NCI-H446 (cell line): Measurements from ENCODE around the gene ZNF664.

Experiments
- DNase-seq, 2 experiments: peaks; one replicate each; lab custom pipeline; 2025; lab: John Stamatoyannopoulos, UW

ZNF664 gene

GRCh38 chr12:124010687-124011086 is 37.7 kb downstream of the ZNF664 start:
- no peak for DNase-seq

- no peak for DNase-seq
Measured at GRCh38 chr12:124011435-124012115, 38.6 kb downstream of the ZNF664 start.

- no peak for DNase-seq
Measured at GRCh38 chr12:124013073-124013472, 40.1 kb downstream of the ZNF664 start.

GRCh38 chr12:124015494-124016461 is 42.8 kb downstream of the ZNF664 start:
- no peak for DNase-seq

GRCh38 chr12:124017064-124017463 is 44.0 kb downstream of the ZNF664 start:
- no peak for DNase-seq

- DNase-seq, result no peak
Measured at GRCh38 chr12:124018539-124018938, 45.5 kb downstream of the ZNF664 start.

GRCh38 chr12:124019115-124019514 is 46.1 kb downstream of the ZNF664 start:
- no peak for DNase-seq

- DNase-seq, result no peak
Measured at GRCh38 chr12:124020514-124020949, 47.5 kb downstream of the ZNF664 start.

GRCh38 chr12:124021007-124021406 is 48.0 kb downstream of the ZNF664 start:
- no peak for DNase-seq

GRCh38 chr12:124022161-124022560 is 49.1 kb downstream of the ZNF664 start:
- no peak for DNase-seq

GRCh38 chr12:124024263-124024678 is 51.3 kb downstream of the ZNF664 start:
- no peak for DNase-seq

- no peak for DNase-seq
Measured at GRCh38 chr12:124024776-124025175, 51.8 kb downstream of the ZNF664 start.

- no peak for DNase-seq
Measured at GRCh38 chr12:124025661-124026060, 52.6 kb downstream of the ZNF664 start.

GRCh38 chr12:124026755-124027745 is 54.0 kb downstream of the ZNF664 start:
- no peak for DNase-seq

- DNase-seq, result no peak
Measured at GRCh38 chr12:124027753-124028554, 54.9 kb downstream of the ZNF664 start.

- DNase-seq, result no peak
Measured at GRCh38 chr12:124028555-124028925, 55.5 kb downstream of the ZNF664 start.

GRCh38 chr12:124030008-124030407 is 57.0 kb downstream of the ZNF664 start:
- no peak for DNase-seq

GRCh38 chr12:124030510-124030909 is 57.5 kb downstream of the ZNF664 start:
- no peak for DNase-seq

GRCh38 chr12:124031058-124031457 is 58.0 kb downstream of the ZNF664 start:
- DNase-seq, result no peak

- DNase-seq, result peak; percentile 15 to 62
Measured at GRCh38 chr12:124032265-124032886, 59.4 kb downstream of the ZNF664 start.

- DNase-seq, result no peak
Measured at GRCh38 chr12:124033859-124034258, 60.8 kb downstream of the ZNF664 start.
